OCI-LY3 (cell line): ENCODE measurements around the gene SRSF4.
A peak's percentile ranks its signal among the peaks of the same experiment; 100 is the strongest.

Experiments used
- H2AFZ ChIP-seq: fragments of 200-600, 300-600 bp; shearing (Covaris generic); 2 replicates; pipeline ENCODE4 v1.6.0; 2014; ENCODE audit warnings: antibody characterized with exemption, low read depth, low read length
- H3K27ac ChIP-seq: fragments of 200-600, 300-600 bp; sonication (generic); 2 replicates; pipeline ENCODE4 v1.5.1; 2014; ENCODE audit warnings: mild to moderate bottlenecking, low read length, moderate library complexity, mixed read lengths
- H3K27me3 ChIP-seq: fragments of 200-600, 300-600 bp; sonication (generic); 2 replicates; pipeline ENCODE4 v1.6.1; 2014; ENCODE audit warnings: low read depth, low read length, mixed read lengths
- H3K36me3 ChIP-seq: fragments of 200-600, 300-600 bp; sonication (generic); replicated peaks from 2 replicates; pipeline ENCODE3; 2014; ENCODE audit warnings: low read depth, low read length, mixed read lengths
- H3K4me1 ChIP-seq: fragments of 300-600, 200-600 bp; sonication (generic); 2 replicates; pipeline ENCODE4 v1.6.1; 2014; ENCODE audit warnings: low read length, mixed read lengths
- H3K4me2 ChIP-seq: fragments of 200-600, 300-600 bp; sonication (generic); 2 replicates; pipeline ENCODE4 v1.6.1; 2014; ENCODE audit warnings: low read length, mixed read lengths
- H3K4me3 ChIP-seq: fragments of 300-600, 200-600 bp; sonication (generic); 2 replicates; pipeline ENCODE4 v1.5.1; 2014; ENCODE audit warnings: antibody characterized with exemption, mild to moderate bottlenecking, low read length, moderate library complexity
- H3K79me2 ChIP-seq: fragments of 300-600, 200-600 bp; shearing (Covaris generic); 2 replicates; pipeline ENCODE4 v1.6.1; 2014; ENCODE audit warnings: mild to moderate bottlenecking, low read length, mixed read lengths
- H3K9ac ChIP-seq: fragments of 300-600, 200-600 bp; shearing (Covaris generic); 2 replicates; pipeline ENCODE4 v1.6.0; 2014; ENCODE audit warnings: mild to moderate bottlenecking, low read length, moderate library complexity
- H3K9me3 ChIP-seq: fragments of 200-600, 300-600 bp; shearing (Covaris generic); 2 replicates; pipeline ENCODE4 v1.6.1; 2014; ENCODE audit warnings: low read length, mixed read lengths; ENCODE audit not compliant: insufficient read depth
- H4K20me1 ChIP-seq: fragments of 200-600, 300-600 bp; sonication (generic); 2 replicates; pipeline ENCODE4 v1.6.1; 2016; ENCODE audit warnings: low read length, mixed read lengths; ENCODE audit not compliant: insufficient read depth
- EZH2phosphoT487 ChIP-seq: fragments of 200-600 bp; shearing (Covaris generic); IDR thresholded peaks from 2 replicates; pipeline ENCODE4 v1.6.1; 2018; ENCODE audit warnings: antibody characterized with exemption, mixed run types, low read depth
- TF ChIP-seq, protein P1 (sequence below): fragments of 200-600, 300-600 bp; sonication (generic); IDR thresholded peaks from 2 replicates; pipeline ENCODE4 v1.5.1; 2014; ENCODE audit warnings: antibody characterized with exemption, low read length, low read depth

The SRSF4 gene

DNA sequence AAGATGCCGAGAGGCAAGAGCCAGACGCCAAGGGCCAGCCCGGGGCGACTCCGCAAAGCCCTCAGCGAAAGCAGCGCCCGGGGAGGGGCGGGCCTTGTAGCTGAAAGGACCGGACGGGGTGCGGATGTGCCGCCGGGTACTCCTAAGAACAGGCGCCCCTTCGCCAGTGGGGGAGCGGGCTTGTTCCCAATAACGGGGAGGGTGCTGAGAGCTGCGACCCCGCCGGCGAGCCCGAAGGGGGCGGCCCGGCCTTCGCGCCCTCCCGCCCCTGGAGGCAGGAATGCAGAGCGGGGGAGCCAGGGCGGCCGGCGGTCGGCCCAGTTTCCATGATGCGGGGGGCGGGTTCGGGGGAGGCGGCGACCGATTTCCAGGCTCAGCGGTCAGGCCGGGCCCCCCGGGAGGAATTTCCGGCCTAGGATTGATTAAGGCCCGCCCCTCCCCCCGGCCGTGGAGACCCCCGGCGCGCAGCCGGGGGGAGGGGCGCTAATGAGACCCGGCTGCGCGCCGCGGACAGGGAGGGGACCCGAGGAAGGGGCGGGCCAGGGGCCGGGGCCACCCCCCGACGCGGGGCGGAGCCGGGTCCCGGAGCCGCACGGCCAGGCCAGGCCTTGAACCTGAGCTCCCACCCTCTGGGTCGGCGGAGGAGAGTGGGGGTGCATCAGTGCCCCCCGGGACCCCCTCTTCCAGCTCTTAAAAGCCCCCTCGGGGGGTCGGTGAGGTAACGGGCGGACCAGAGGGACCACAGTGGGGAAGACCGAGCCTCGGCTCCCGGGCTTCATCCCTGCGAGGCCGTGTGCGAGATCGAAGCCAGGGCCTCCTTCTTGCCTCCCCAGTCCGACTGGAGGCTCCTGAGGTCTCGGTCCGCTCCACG is 57.1 kb downstream of the SRSF4 start:
- H3K4me1 ChIP-seq = no peaks in the 10 kb centered on the region
- H3K4me3 ChIP-seq = peak overlapping the region; percentile 94
- H3K36me3 ChIP-seq = no peaks in the 10 kb centered on the region
- no peaks in the 10 kb centered on the region for H3K9me3 ChIP-seq
- peak overlapping the region; percentile 76 for H2AFZ ChIP-seq
- H4K20me1 ChIP-seq = no peaks in the 10 kb centered on the region
- H3K27ac ChIP-seq = no peak overlapping the region
- peak overlapping the region; percentile 87 for H3K4me2 ChIP-seq
- no peaks in the 10 kb centered on the region for H3K27me3 ChIP-seq
- H3K9ac ChIP-seq = peak overlapping the region; percentile 63
- TF ChIP-seq, protein P1, sequence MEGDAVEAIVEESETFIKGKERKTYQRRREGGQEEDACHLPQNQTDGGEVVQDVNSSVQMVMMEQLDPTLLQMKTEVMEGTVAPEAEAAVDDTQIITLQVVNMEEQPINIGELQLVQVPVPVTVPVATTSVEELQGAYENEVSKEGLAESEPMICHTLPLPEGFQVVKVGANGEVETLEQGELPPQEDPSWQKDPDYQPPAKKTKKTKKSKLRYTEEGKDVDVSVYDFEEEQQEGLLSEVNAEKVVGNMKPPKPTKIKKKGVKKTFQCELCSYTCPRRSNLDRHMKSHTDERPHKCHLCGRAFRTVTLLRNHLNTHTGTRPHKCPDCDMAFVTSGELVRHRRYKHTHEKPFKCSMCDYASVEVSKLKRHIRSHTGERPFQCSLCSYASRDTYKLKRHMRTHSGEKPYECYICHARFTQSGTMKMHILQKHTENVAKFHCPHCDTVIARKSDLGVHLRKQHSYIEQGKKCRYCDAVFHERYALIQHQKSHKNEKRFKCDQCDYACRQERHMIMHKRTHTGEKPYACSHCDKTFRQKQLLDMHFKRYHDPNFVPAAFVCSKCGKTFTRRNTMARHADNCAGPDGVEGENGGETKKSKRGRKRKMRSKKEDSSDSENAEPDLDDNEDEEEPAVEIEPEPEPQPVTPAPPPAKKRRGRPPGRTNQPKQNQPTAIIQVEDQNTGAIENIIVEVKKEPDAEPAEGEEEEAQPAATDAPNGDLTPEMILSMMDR = no peak
- TF ChIP-seq EZH2phosphoT487 = no peak
- no peaks in the 10 kb centered on the region for H3K79me2 ChIP-seq

- Histone ChIP-seq H3K79me2 (no peaks in the 10 kb centered on the region), H3K27me3 (no peaks in the 10 kb centered on the region), H3K9me3 (no peaks in the 10 kb centered on the region), H3K9ac (peak within 1 kb of the TSS; percentile 63), H3K4me3 (peak within 1 kb of the TSS; percentile 94), H3K4me1 (no peaks in the 10 kb centered on the region), H4K20me1 (no peaks in the 10 kb centered on the region), H2AFZ (peak within 1 kb of the TSS; percentile 76), H3K4me2 (peak within 1 kb of the TSS; percentile 87), H3K27ac (no peak within 1 kb of the TSS), H3K36me3 (no peaks in the 10 kb centered on the region)
- TF ChIP-seq, protein P1 = no peak
- TF ChIP-seq EZH2phosphoT487 = no peak
Measured at GRCh38 chr1:29123887-29124365, 57.8 kb downstream of the SRSF4 start, which contains the start of gene TMEM200B. Gene TMEM200B, minus strand, starts transcription at chr1:29123903. Its CDS starts 2,075 bp downstream, at chr1:29121828.

DNA sequence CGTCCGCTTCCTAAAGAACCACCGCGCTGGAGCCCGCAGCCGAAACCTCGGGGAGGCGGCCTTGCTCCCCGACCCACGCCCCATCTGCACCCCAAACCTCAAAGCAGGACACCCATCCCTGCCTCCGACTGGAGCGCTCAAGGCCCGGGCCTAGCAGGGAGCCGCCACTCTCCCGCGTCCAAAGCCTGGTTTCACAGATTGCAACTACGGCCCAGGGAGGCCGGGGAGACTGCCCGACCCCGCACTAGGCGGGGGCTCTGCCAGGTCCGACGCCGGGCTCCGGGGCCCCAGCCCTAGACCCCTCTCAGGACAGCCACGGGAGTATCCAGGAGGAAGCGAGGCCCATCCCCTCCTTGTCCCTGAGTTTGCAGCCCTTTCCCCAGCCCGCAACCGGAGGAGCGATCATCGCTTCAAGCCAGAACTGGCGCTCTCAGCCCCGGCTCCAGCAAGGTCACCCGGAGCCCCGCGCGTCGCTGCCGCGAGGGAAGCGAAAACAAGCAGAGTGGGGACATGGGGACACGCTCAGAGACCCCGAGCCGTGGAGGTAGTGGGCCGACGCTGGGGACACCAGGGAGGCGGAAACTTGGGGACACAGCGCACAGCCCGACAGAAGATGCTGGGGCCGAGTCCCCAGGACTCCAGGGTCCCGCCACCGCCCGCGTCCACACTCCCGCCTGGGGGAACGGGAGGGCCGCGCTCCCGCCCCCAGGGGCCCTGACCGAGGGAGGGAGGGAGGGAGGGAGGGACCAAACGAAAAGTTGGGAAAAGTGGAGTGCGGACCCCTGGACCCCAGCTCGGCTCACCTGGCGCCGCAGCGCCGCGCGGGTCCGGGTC is 58.4 kb downstream of the SRSF4 start:
- no peak overlapping the region for H3K9ac ChIP-seq
- H3K9me3 ChIP-seq = no peaks in the 10 kb centered on the region
- H3K4me1 ChIP-seq = no peaks in the 10 kb centered on the region
- H3K36me3 ChIP-seq = no peaks in the 10 kb centered on the region
- H3K79me2 ChIP-seq = no peaks in the 10 kb centered on the region
- H3K4me3 ChIP-seq = no peak overlapping the region
- no peaks in the 10 kb centered on the region for H3K27me3 ChIP-seq
- no peak overlapping the region for H2AFZ ChIP-seq
- no peak overlapping the region for H3K4me2 ChIP-seq
- no peak overlapping the region for H3K27ac ChIP-seq
- H4K20me1 ChIP-seq = no peaks in the 10 kb centered on the region
- TF ChIP-seq, protein P1 = no peak
- TF ChIP-seq EZH2phosphoT487 = no peak

DNA sequence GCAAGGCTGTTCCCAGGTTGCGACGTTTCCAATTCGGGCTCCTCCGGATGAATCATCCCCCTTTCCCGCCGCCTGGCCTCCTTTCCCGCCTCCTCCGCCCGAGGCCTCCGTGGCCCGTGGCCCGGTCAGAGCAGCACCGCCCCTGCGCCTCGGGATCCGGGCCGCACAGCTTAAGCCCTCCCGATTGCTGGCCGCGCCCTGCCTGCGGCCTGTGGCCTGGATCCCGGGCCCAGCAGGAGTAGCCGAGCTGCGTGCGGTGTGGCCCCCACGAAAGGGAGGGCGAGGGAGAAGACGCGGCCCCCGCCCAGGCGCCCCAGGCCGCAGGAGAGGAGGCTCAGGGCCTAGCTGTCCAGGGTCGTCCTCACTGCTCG is 59.0 kb downstream of the SRSF4 start:
- Histone ChIP-seq H3K36me3 (no peaks in the 10 kb centered on the region), H3K27ac (no peak overlapping the region), H3K4me2 (no peak overlapping the region), H3K9me3 (no peaks in the 10 kb centered on the region), H2AFZ (no peak overlapping the region), H3K4me3 (no peak overlapping the region), H3K79me2 (no peaks in the 10 kb centered on the region), H3K9ac (no peak overlapping the region), H4K20me1 (no peaks in the 10 kb centered on the region), H3K4me1 (no peaks in the 10 kb centered on the region), H3K27me3 (no peaks in the 10 kb centered on the region)
- no peak for TF ChIP-seq EZH2phosphoT487
- TF ChIP-seq, protein P1 = no peak
